Thoracic aorta (tissue), 2 donors: Measurements from ENCODE around the gene SPRR5. TPM values are rescaled to one million over a fixed set of nuclear protein-coding genes. Genes with fewer than 3 reads are reported as not detected.

Experiments used
- ATAC-seq: fragments of 150-250 bp; one replicate; pipeline ENCODE4 v1.8.0; 2017; ENCODE audit warnings: low read depth; ENCODE audit not compliant: insufficient number of reproducible peaks, low FRiP score
- DNase-seq: peaks from one replicate; pipeline ENCODE4 v3.0.0-alpha.2; 2020; ENCODE audit warnings: low spot score
- H3K27ac ChIP-seq, 2 donors: fragments of 200-600 bp; sonication (generic); 1 replicate in 1 of 2; 2 replicates in 1 of 2; pipeline ENCODE4 v1.5.1; 2016; ENCODE audit warnings: mild to moderate bottlenecking in 2 of 2, moderate library complexity in 2 of 2
- H3K27me3 ChIP-seq: fragments of 200-600 bp; sonication (generic); replicated peaks from 2 replicates; pipeline ENCODE4 v1.6.0; 2016; ENCODE audit warnings: mild to moderate bottlenecking; ENCODE audit not compliant: insufficient read depth
- H3K36me3 ChIP-seq: fragments of 200-600 bp; sonication (generic); one replicate; pipeline ENCODE4 v1.5.1; 2016
- H3K4me1 ChIP-seq, 2 donors: fragments of 200-600 bp; sonication (generic); 1 replicate in 1 of 2; 2 replicates in 1 of 2; pipeline versions ENCODE4 v1.5.1 to v1.6.0; 2016; ENCODE audit warnings: low read depth in 2 of 2, mild to moderate bottlenecking in 1 of 2; ENCODE audit not compliant: control insufficient read depth in 1 of 2
- H3K4me3 ChIP-seq: fragments of 200-600 bp; sonication (generic); 2 replicates; pipeline ENCODE4 v1.5.1; 2016; ENCODE audit warnings: mild to moderate bottlenecking
- H3K9me3 ChIP-seq: fragments of 200-600 bp; sonication (generic); 2 replicates; pipeline ENCODE4 v1.5.1; 2016
- CTCF ChIP-seq: fragments of 200-600 bp; sonication (generic); IDR thresholded peaks from one replicate; pipeline ENCODE4 v1.5.1; 2019; ENCODE audit warnings: antibody characterized with exemption
- total RNA-seq, 2 donors: library from RNA; depleted of rRNA; stranded (reverse); fragments of >200 nt; gene quantifications; one replicate each; pipeline versions ENCODE4 v1.1.0 to v1.2.3, GENCODE V29; 2016

SPRR5 gene
- total RNA-seq, 2 donors from 2014 or later: not detected

DNA sequence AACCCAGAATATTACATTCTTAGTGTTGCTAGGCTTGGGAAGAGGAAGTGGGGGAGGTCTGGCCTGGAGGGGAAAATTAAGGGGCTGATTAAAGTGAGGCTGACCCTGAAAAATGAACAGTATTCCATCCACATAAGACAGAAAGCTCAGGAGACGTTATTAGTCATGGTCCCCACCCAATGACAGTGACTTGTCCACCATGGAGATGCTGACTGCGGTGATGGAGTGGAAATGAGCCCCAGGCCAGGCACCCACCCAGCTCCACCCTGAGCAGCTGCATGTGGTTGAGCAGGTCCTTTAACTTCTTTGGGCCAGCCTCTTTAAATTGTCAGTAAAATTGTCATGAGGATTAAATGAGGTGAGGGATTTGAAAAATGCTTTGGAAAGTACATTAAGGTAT is 22.0 kb downstream of the SPRR5 start:
- TF ChIP-seq CTCF: no peak
- DNase-seq (no peak), ATAC-seq (no peak)
- Histone ChIP-seq H3K4me1 (no peaks in the 10 kb centered on the region), H3K36me3 (no peaks in the 10 kb centered on the region), H3K4me3 (no peak overlapping the region), H3K27me3 (no peaks in the 10 kb centered on the region), H3K9me3 (no peaks in the 10 kb centered on the region), H3K27ac (no peak overlapping the region)

GRCh38 chr1:152970495-152970894 is 23.5 kb downstream of the SPRR5 start, which contains the start of gene SPRR4:
TSS of gene SPRR4 (plus strand) at chr1:152970648. CDS start at chr1:152971891, 1,243 bp downstream.
- TF ChIP-seq CTCF: no peak
- no peaks in the 10 kb centered on the region for H3K9me3 ChIP-seq
- no peaks in the 10 kb centered on the region for H3K4me1 ChIP-seq
- no peaks in the 10 kb centered on the region for H3K27me3 ChIP-seq
- ATAC-seq: no peak
- no peak within 1 kb of the TSS for H3K4me3 ChIP-seq
- DNase-seq: no peak
- H3K36me3 ChIP-seq: no peaks in the 10 kb centered on the region
- no peak within 1 kb of the TSS for H3K27ac ChIP-seq

- no peak for DNase-seq
- H3K4me3 ChIP-seq: no peak overlapping the region
- H3K27me3 ChIP-seq: no peaks in the 10 kb centered on the region
- H3K36me3 ChIP-seq: no peaks in the 10 kb centered on the region
- no peak for TF ChIP-seq CTCF
- no peaks in the 10 kb centered on the region for H3K9me3 ChIP-seq
- no peaks in the 10 kb centered on the region for H3K4me1 ChIP-seq
- ATAC-seq: no peak
- no peak overlapping the region for H3K27ac ChIP-seq
These were observed 25.3 kb downstream of the SPRR5 start for GRCh38 chr1:152972196-152972886.

GRCh38 chr1:152976688-152977087 is 29.7 kb downstream of the SPRR5 start:
- H3K27me3 ChIP-seq: no peaks in the 10 kb centered on the region
- no peaks in the 10 kb centered on the region for H3K9me3 ChIP-seq
- no peak overlapping the region for H3K27ac ChIP-seq
- DNase-seq: no peak
- H3K4me3 ChIP-seq: no peak overlapping the region
- no peaks in the 10 kb centered on the region for H3K36me3 ChIP-seq
- H3K4me1 ChIP-seq: no peaks in the 10 kb centered on the region
- no peak for TF ChIP-seq CTCF
- no peak for ATAC-seq

- H3K4me3 ChIP-seq: no peak overlapping the region
- H3K27ac ChIP-seq: no peak overlapping the region
- no peaks in the 10 kb centered on the region for H3K4me1 ChIP-seq
- no peaks in the 10 kb centered on the region for H3K9me3 ChIP-seq
- no peaks in the 10 kb centered on the region for H3K27me3 ChIP-seq
- ATAC-seq: no peak
- H3K36me3 ChIP-seq: no peaks in the 10 kb centered on the region
- TF ChIP-seq CTCF: no peak
- DNase-seq: no peak
These were observed 30.6 kb downstream of the SPRR5 start for GRCh38 chr1:152977614-152978013.
